Loucy (cell line): ENCODE data around the gene ALPK1.

ENCODE experiments used
- H2AFZ ChIP-seq: fragments of 200-600 bp; sonication (generic); 2 replicates; pipeline ENCODE4 v1.6.0; 2016; ENCODE audit warnings: antibody characterized with exemption, mild to moderate bottlenecking, low read length, moderate library complexity
- H3F3A ChIP-seq: fragments of 200-600 bp; 2 replicates; pipeline ENCODE4 v1.6.0; 2016; ENCODE audit warnings: antibody characterized with exemption, low read depth, mild to moderate bottlenecking
- H3K27me3 ChIP-seq: fragments of 200-600 bp; sonication (generic); 2 replicates; pipeline ENCODE4 v1.6.1; 2014; ENCODE audit warnings: low read length, mild to moderate bottlenecking; ENCODE audit not compliant: insufficient read depth, poor library complexity, severe bottlenecking
- H3K36me3 ChIP-seq: fragments of 200-600 bp; sonication (generic); 2 replicates; pipeline ENCODE4 v1.6.1; 2016; ENCODE audit warnings: low read length; ENCODE audit not compliant: insufficient read depth
- H3K4me1 ChIP-seq: fragments of 200-600 bp; sonication (generic); 2 replicates; pipeline ENCODE4 v1.5.1; 2014; ENCODE audit warnings: low read length, mild to moderate bottlenecking; ENCODE audit not compliant: insufficient read depth, poor library complexity, severe bottlenecking
- H3K4me2 ChIP-seq: fragments of 200-600 bp; sonication (generic); 2 replicates; pipeline ENCODE4 v1.6.0; 2014; ENCODE audit warnings: antibody characterized with exemption, low read length, low read depth, mild to moderate bottlenecking; ENCODE audit not compliant: poor library complexity, severe bottlenecking
- H3K4me3 ChIP-seq: fragments of 200-600 bp; sonication (generic); 2 replicates; pipeline ENCODE4 v1.5.1; 2014; ENCODE audit warnings: low read length, mild to moderate bottlenecking, mixed read lengths; ENCODE audit not compliant: poor library complexity, severe bottlenecking
- H3K79me2 ChIP-seq: fragments of 200-600 bp; sonication (generic); 2 replicates; pipeline ENCODE4 v1.6.1; 2014; ENCODE audit warnings: low read length; ENCODE audit not compliant: insufficient read depth
- H3K9ac ChIP-seq: fragments of 200-600 bp; sonication (generic); 2 replicates; pipeline ENCODE4 v1.6.0; 2014; ENCODE audit warnings: mild to moderate bottlenecking, low read depth, low read length, moderate library complexity; ENCODE audit not compliant: poor library complexity, severe bottlenecking
- H3K9me2 ChIP-seq: fragments of 200-600 bp; sonication (generic); replicated peaks from 2 replicates; pipeline ENCODE4 v1.6.1; 2016; ENCODE audit warnings: low read depth, low read length, mixed read lengths
- H3K9me3 ChIP-seq: fragments of 200-600 bp; sonication (generic); 2 replicates; pipeline ENCODE4 v1.6.1; 2014; ENCODE audit warnings: mild to moderate bottlenecking, antibody characterized with exemption, low read length, low read depth; ENCODE audit not compliant: insufficient read depth
- H4K20me1 ChIP-seq: fragments of 200-600 bp; sonication (generic); 2 replicates; pipeline ENCODE4 v1.6.0; 2014; ENCODE audit warnings: antibody characterized with exemption, low read length, mild to moderate bottlenecking; ENCODE audit not compliant: insufficient read depth, poor library complexity, severe bottlenecking
- CTCF ChIP-seq: fragments of 200-600 bp; sonication (generic); conservative IDR thresholded peaks from 2 replicates; pipeline ENCODE4 v1.5.1; 2014; ENCODE audit warnings: mild to moderate bottlenecking, antibody characterized with exemption, low read length
- EZH2phosphoT487 ChIP-seq: fragments of 200-600 bp; IDR thresholded peaks from 2 replicates; pipeline ENCODE4 v1.6.1; 2018; ENCODE audit warnings: antibody characterized with exemption, mild to moderate bottlenecking, moderate library complexity, borderline replicate concordance

The ALPK1 gene

GRCh38 chr4:112348488-112349158 is 51.5 kb downstream of the ALPK1 start:
- Histone ChIP-seq H3K36me3 (no peaks in the 10 kb centered on the region), H3F3A (no peaks in the 10 kb centered on the region), H3K4me2 (no peak overlapping the region), H3K9me3 (no peaks in the 10 kb centered on the region), H4K20me1 (no peaks in the 10 kb centered on the region), H3K79me2 (no peaks in the 10 kb centered on the region), H3K4me3 (no peak overlapping the region), H3K9me2 (no peaks in the 10 kb centered on the region), H2AFZ (no peak overlapping the region), H3K4me1 (no peaks in the 10 kb centered on the region), H3K9ac (no peak overlapping the region), H3K27me3 (no peaks in the 10 kb centered on the region)
- TF ChIP-seq CTCF = 0 out of 2 replicates have a peak, but pooled peaks have one; percentile 16
- no peak for TF ChIP-seq EZH2phosphoT487

DNA sequence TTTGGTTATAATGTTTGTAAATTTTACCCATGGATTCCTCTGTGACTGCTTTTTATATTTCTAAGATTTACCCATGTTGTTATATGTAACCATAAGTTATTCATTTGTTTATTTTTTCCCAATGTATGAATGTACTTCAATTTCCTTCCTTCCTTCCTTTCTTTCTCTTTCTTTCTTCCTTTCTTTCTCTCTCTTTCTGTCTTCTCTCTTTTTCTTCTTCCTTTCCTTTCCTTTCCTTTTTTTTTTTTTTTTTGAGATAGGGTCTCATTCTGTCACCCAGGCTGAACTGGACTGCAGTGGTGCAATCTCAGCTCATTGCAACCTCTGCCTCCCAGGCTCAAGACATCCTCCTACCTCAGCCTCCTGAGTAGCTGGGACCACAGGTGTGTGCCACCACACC is 55.6 kb downstream of the ALPK1 start:
- no peaks in the 10 kb centered on the region for H3F3A ChIP-seq
- no peak overlapping the region for H3K4me2 ChIP-seq
- no peak overlapping the region for H2AFZ ChIP-seq
- H3K9ac ChIP-seq = no peak overlapping the region
- H3K27me3 ChIP-seq = no peaks in the 10 kb centered on the region
- no peak overlapping the region for H3K4me3 ChIP-seq
- H3K4me1 ChIP-seq = no peaks in the 10 kb centered on the region
- H3K36me3 ChIP-seq = no peaks in the 10 kb centered on the region
- no peaks in the 10 kb centered on the region for H3K79me2 ChIP-seq
- TF ChIP-seq CTCF = no peak
- TF ChIP-seq EZH2phosphoT487 = no peak
- H3K9me2 ChIP-seq = no peaks in the 10 kb centered on the region
- H4K20me1 ChIP-seq = no peaks in the 10 kb centered on the region
- H3K9me3 ChIP-seq = no peaks in the 10 kb centered on the region

- TF ChIP-seq CTCF (no peak), EZH2phosphoT487 (no peak)
- no peaks in the 10 kb centered on the region for H3K27me3 ChIP-seq
- H3K79me2 ChIP-seq = no peaks in the 10 kb centered on the region
- no peak overlapping the region for H3K4me3 ChIP-seq
- H3K36me3 ChIP-seq = no peaks in the 10 kb centered on the region
- H3K9ac ChIP-seq = no peak overlapping the region
- H3K9me2 ChIP-seq = no peaks in the 10 kb centered on the region
- H3K4me2 ChIP-seq = no peak overlapping the region
- H2AFZ ChIP-seq = no peak overlapping the region
- H4K20me1 ChIP-seq = no peaks in the 10 kb centered on the region
- H3K4me1 ChIP-seq = peaks cover under 1% of the 10 kb centered on the region
- H3F3A ChIP-seq = no peaks in the 10 kb centered on the region
- no peaks in the 10 kb centered on the region for H3K9me3 ChIP-seq
Observed at GRCh38 chr4:112355662-112356061, 58.5 kb downstream of the ALPK1 start.
